ENCODE data around the gene UGT1A3.

The UGT1A3 gene

GRCh38 chr2:233707940-233708644, 20.8 kb upstream of the UGT1A3 start:
- TF ChIP-seq USF1 (IDR thresholded peaks at IDR 0.05) (no peak), CREB1 (IDR thresholded peaks at IDR 0.05; ENCODE audit: low read depth) (no peak), RAD21 (IDR thresholded peaks at IDR 0.05; ENCODE audit: low read depth) (no peak), NFIC (IDR thresholded peaks at IDR 0.05) (no peak), TCF12 (IDR thresholded peaks at IDR 0.05; ENCODE audit: low read depth) (no peak), TAF1 (IDR thresholded peaks at IDR 0.05; ENCODE audit: low read depth) (no peak)

GRCh38 chr2:233708942-233709341, 19.9 kb upstream of the UGT1A3 start:
- TF ChIP-seq EGR1 (IDR thresholded peaks at IDR 0.05): no peak
- TF ChIP-seq USF1 (IDR thresholded peaks at IDR 0.05): peak; percentile 59

GRCh38 chr2:233711312-233712008, 17.4 kb upstream of the UGT1A3 start:
- TF ChIP-seq, protein P1, sequence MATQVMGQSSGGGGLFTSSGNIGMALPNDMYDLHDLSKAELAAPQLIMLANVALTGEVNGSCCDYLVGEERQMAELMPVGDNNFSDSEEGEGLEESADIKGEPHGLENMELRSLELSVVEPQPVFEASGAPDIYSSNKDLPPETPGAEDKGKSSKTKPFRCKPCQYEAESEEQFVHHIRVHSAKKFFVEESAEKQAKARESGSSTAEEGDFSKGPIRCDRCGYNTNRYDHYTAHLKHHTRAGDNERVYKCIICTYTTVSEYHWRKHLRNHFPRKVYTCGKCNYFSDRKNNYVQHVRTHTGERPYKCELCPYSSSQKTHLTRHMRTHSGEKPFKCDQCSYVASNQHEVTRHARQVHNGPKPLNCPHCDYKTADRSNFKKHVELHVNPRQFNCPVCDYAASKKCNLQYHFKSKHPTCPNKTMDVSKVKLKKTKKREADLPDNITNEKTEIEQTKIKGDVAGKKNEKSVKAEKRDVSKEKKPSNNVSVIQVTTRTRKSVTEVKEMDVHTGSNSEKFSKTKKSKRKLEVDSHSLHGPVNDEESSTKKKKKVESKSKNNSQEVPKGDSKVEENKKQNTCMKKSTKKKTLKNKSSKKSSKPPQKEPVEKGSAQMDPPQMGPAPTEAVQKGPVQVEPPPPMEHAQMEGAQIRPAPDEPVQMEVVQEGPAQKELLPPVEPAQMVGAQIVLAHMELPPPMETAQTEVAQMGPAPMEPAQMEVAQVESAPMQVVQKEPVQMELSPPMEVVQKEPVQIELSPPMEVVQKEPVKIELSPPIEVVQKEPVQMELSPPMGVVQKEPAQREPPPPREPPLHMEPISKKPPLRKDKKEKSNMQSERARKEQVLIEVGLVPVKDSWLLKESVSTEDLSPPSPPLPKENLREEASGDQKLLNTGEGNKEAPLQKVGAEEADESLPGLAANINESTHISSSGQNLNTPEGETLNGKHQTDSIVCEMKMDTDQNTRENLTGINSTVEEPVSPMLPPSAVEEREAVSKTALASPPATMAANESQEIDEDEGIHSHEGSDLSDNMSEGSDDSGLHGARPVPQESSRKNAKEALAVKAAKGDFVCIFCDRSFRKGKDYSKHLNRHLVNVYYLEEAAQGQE (IDR thresholded peaks at IDR 0.05; ENCODE audit: low read depth): no peak
- peak; percentile 84 for TF ChIP-seq RAD21 (IDR thresholded peaks at IDR 0.05; ENCODE audit: low read depth)

DNA sequence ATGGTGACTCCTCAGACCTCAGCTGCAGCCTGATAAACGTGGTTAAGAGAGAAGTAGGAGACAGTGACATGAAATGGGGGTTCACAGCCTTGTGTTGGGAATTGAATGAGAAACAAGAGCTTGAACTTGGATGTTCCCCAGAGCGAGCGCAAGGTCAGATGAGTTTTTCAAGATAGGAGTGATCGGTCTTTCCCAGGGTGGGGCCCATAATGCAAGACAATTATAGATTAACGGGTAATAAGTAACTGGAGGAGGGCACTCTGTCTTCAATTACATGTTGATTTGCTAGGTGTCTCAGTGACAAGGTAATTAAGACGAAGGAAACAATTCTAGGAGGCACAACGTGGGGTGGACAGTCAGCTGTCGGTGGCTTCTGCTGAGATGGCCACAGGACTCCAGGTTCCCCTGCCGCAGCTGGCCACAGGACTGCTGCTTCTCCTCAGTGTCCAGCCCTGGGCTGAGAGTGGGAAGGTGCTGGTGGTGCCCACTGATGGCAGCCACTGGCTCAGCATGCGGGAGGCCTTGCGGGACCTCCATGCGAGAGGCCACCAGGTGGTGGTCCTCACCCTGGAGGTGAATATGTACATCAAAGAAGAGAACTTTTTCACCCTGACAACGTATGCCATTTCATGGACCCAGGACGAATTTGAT, 16.1 kb upstream of the UGT1A3 start, which contains the start of gene UGT1A5:
Gene UGT1A5 (plus strand): TSS at position 297 of the 651 bp plus-strand sequence. CDS start 85 bp downstream, at position 382.
- TF ChIP-seq TCF12 (IDR thresholded peaks at IDR 0.05; ENCODE audit: low read depth): no peak
- no peak for TF ChIP-seq USF1 (IDR thresholded peaks at IDR 0.05)
- no peak for TF ChIP-seq CEBPB (IDR thresholded peaks at IDR 0.05)
- no peak for TF ChIP-seq EGR1 (IDR thresholded peaks at IDR 0.05)
- no peak for TF ChIP-seq YY1 (IDR thresholded peaks at IDR 0.05; ENCODE audit: low read depth)
- TF ChIP-seq NFIC (IDR thresholded peaks at IDR 0.05): no peak
- TF ChIP-seq TEAD4 (IDR thresholded peaks at IDR 0.05): no peak
- no peak for TF ChIP-seq FOXM1 (IDR thresholded peaks at IDR 0.05; ENCODE audit: borderline replicate concordance, low read depth)

DNA sequence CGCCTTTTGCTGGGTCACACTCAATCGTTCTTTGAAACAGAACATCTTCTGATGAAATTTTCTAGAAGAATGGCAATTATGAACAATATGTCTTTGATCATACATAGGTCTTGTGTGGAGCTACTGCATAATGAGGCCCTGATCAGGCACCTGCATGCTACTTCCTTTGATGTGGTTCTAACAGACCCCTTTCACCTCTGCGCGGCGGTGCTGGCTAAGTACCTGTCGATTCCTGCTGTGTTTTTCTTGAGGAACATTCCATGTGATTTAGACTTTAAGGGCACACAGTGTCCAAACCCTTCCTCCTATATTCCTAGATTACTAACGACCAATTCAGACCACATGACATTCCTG, 15.6 kb upstream of the UGT1A3 start:
- TF ChIP-seq CREB1 (IDR thresholded peaks at IDR 0.05; ENCODE audit: low read depth) (no peak), MAX (IDR thresholded peaks at IDR 0.05) (no peak), NFIC (IDR thresholded peaks at IDR 0.05) (no peak), CEBPB (IDR thresholded peaks at IDR 0.05) (no peak), EGR1 (IDR thresholded peaks at IDR 0.05) (no peak)

- TF ChIP-seq YY1 (IDR thresholded peaks at IDR 0.05; ENCODE audit: low read depth) (no peak), FOXM1 (IDR thresholded peaks at IDR 0.05; ENCODE audit: borderline replicate concordance, low read depth) (no peak), TAF1 (IDR thresholded peaks at IDR 0.05; ENCODE audit: low read depth) (no peak)
Observed at GRCh38 chr2:233714121-233714520, 14.7 kb upstream of the UGT1A3 start.

- TF ChIP-seq TCF12 (IDR thresholded peaks at IDR 0.05; ENCODE audit: low read depth) (no peak), MAX (IDR thresholded peaks at IDR 0.05) (no peak), NFIC (IDR thresholded peaks at IDR 0.05) (no peak), YY1 (IDR thresholded peaks at IDR 0.05; ENCODE audit: low read depth) (no peak), FOXM1 (IDR thresholded peaks at IDR 0.05; ENCODE audit: borderline replicate concordance, low read depth) (no peak), ZBTB7A (IDR thresholded peaks at IDR 0.05; ENCODE audit: low read depth) (no peak), EP300 (IDR thresholded peaks at IDR 0.05; ENCODE audit: borderline replicate concordance) (no peak), CREB1 (IDR thresholded peaks at IDR 0.05; ENCODE audit: low read depth) (no peak), CEBPB (IDR thresholded peaks at IDR 0.05) (no peak), EGR1 (IDR thresholded peaks at IDR 0.05) (no peak), USF1 (IDR thresholded peaks at IDR 0.05) (no peak), RAD21 (IDR thresholded peaks at IDR 0.05; ENCODE audit: low read depth) (no peak)
- TF ChIP-seq, protein P1 (IDR thresholded peaks at IDR 0.05; ENCODE audit: low read depth): no peak
Observed at GRCh38 chr2:233718552-233718951, 10.3 kb upstream of the UGT1A3 start, which contains the start of gene UGT1A4. Gene UGT1A4, plus strand, starts transcription at chr2:233718736. Its CDS starts 85 bp downstream, at chr2:233718821.
